NCI-H146 treated with DMSO at 0.1 percent for 48 hours (cell line): ENCODE measurements around the gene SLC6A7.

Experiments used
- DNase-seq: peaks from one replicate; lab custom pipeline; 2025; ENCODE audit not compliant: unreplicated experiment; lab: John Stamatoyannopoulos, UW

SLC6A7 gene

GRCh38 chr5:150172556-150172955 is 17.3 kb upstream of the SLC6A7 start:
- no peak for DNase-seq

- DNase-seq: no peak
Observed at GRCh38 chr5:150173161-150173560, 16.7 kb upstream of the SLC6A7 start.

- no peak for DNase-seq
Observed at GRCh38 chr5:150174285-150174684, 15.6 kb upstream of the SLC6A7 start.

GRCh38 chr5:150175076-150175475 is 14.8 kb upstream of the SLC6A7 start:
- DNase-seq: no peak

GRCh38 chr5:150175536-150175935 is 14.3 kb upstream of the SLC6A7 start:
- DNase-seq: no peak

GRCh38 chr5:150176745-150177477 is 13.0 kb upstream of the SLC6A7 start:
- no peak for DNase-seq

- no peak for DNase-seq
Observed at GRCh38 chr5:150177721-150178120, 12.1 kb upstream of the SLC6A7 start.

GRCh38 chr5:150178262-150178661 is 11.6 kb upstream of the SLC6A7 start:
- DNase-seq: no peak

- no peak for DNase-seq
Observed at GRCh38 chr5:150179019-150179620, 10.7 kb upstream of the SLC6A7 start.

GRCh38 chr5:150180241-150181026 is 9.4 kb upstream of the SLC6A7 start:
- DNase-seq: no peak

- no peak for DNase-seq
Observed at GRCh38 chr5:150181027-150181426, 8.8 kb upstream of the SLC6A7 start.

GRCh38 chr5:150181766-150182545 is 7.9 kb upstream of the SLC6A7 start:
- no peak for DNase-seq

GRCh38 chr5:150182774-150183173 is 7.1 kb upstream of the SLC6A7 start:
- no peak for DNase-seq

- DNase-seq: no peak
Observed at GRCh38 chr5:150183436-150183835, 6.4 kb upstream of the SLC6A7 start.

- DNase-seq: no peak
Observed at GRCh38 chr5:150184006-150184405, 5.9 kb upstream of the SLC6A7 start.

GRCh38 chr5:150184990-150185912 is 4.6 kb upstream of the SLC6A7 start:
- no peak for DNase-seq

GRCh38 chr5:150186137-150186536 is 3.7 kb upstream of the SLC6A7 start:
- no peak for DNase-seq

- no peak for DNase-seq
Observed at GRCh38 chr5:150186897-150187296, 3.0 kb upstream of the SLC6A7 start.

GRCh38 chr5:150188146-150188842 is 1.6 kb upstream of the SLC6A7 start:
- no peak for DNase-seq

GRCh38 chr5:150189326-150189725 is 536 bp upstream of the SLC6A7 start:
- DNase-seq: no peak
